GM06990 (cell line): Measurements from ENCODE around the gene YEATS2.

Experiments
- DNase-seq: peaks from one replicate; pipeline ENCODE4 v3.0.0-alpha.2; 2011; ENCODE audit not compliant: insufficient read length; ENCODE audit errors: extremely low read depth
- H3K27me3 ChIP-seq: replicated peaks from 2 replicates; pipeline ENCODE4 v1.6.0; 2011; ENCODE audit warnings: low read length; ENCODE audit not compliant: control insufficient read depth, insufficient read depth
- H3K36me3 ChIP-seq: 2 replicates; pipeline ENCODE4 v1.5.1; 2011; ENCODE audit warnings: low read length; ENCODE audit not compliant: control insufficient read depth, insufficient read depth
- H3K4me3 ChIP-seq: replicated peaks from 2 replicates; pipeline ENCODE4 v1.5.1; 2011; ENCODE audit warnings: low read depth, mild to moderate bottlenecking, control low read depth, low read length
- CTCF ChIP-seq: IDR thresholded peaks from 2 replicates; pipeline ENCODE4 v1.5.1; 2011; ENCODE audit warnings: low read length, control low read depth, mild to moderate bottlenecking, inconsistent platforms; ENCODE audit not compliant: insufficient read depth, poor library complexity, severe bottlenecking

The YEATS2 gene

GRCh38 chr3:183845608-183846288, 148.2 kb downstream of the YEATS2 start:
- TF ChIP-seq CTCF = no peak
- DNase-seq = no peak
- no peaks in the 10 kb centered on the region for H3K27me3 ChIP-seq
- no peak overlapping the region for H3K4me3 ChIP-seq
- peaks cover 10% of the 10 kb centered on the region for H3K36me3 ChIP-seq

GRCh38 chr3:183854318-183855035, 156.9 kb downstream of the YEATS2 start:
- Histone ChIP-seq H3K4me3 (no peak overlapping the region), H3K36me3 (peaks cover 7% of the 10 kb centered on the region), H3K27me3 (no peaks in the 10 kb centered on the region)
- no peak for DNase-seq
- no peak for TF ChIP-seq CTCF

GRCh38 chr3:183857863-183858262, 160.3 kb downstream of the YEATS2 start:
- DNase-seq = no peak
- H3K36me3 ChIP-seq = peaks cover 7% of the 10 kb centered on the region
- H3K4me3 ChIP-seq = no peak overlapping the region
- TF ChIP-seq CTCF = no peak
- no peaks in the 10 kb centered on the region for H3K27me3 ChIP-seq
